H1 (cell line): ENCODE results near the gene RHOXF2. TPM values are rescaled to one million over a fixed set of nuclear protein-coding genes. Genes with fewer than 3 reads are reported as not detected.

Experiments
- CTCF ChIA-PET: fragments of 300-600 bp; sonication (Branson Sonifier 250); formaldehyde crosslinking; loops from one replicate; lab custom pipeline; 2021; ENCODE audit not compliant: partially characterized antibody; lab: Charles Lee
- POLR2A ChIA-PET: fragments of 300-600 bp; sonication (Branson Sonifier 250); formaldehyde crosslinking; loops from one replicate; lab custom pipeline; 2021; ENCODE audit warnings: inconsistent platforms; ENCODE audit not compliant: partially characterized antibody; lab: Charles Lee
- DNase-seq, 2 experiments: peaks; one replicate each; pipeline versions ENCODE4 v3.0.0 to v3.0.0-alpha.2; 2010 to 2022; ENCODE audit warnings: low spot score in 2 of 2, low read depth in 1 of 2, mixed read lengths in 1 of 2
- FAIRE-seq: peaks from 2 replicates; lab custom pipeline; 2011; peaks lifted over from hg19 to GRCh38; lab: Jason Lieb, UNC
- H2AFZ ChIP-seq: 2 replicates; pipeline ENCODE4 v1.8.1; 2012; ENCODE audit warnings: low read length, inconsistent platforms
- H2AK5ac ChIP-seq: 2 replicates; pipeline ENCODE4 v1.6.1; 2013; ENCODE audit warnings: low read depth, low read length
- H2BK120ac ChIP-seq: replicated peaks from 2 replicates; pipeline ENCODE3; 2013; ENCODE audit warnings: low read depth, low read length, inconsistent platforms
- H2BK12ac ChIP-seq: 2 replicates; pipeline ENCODE4 v1.6.1; 2013; ENCODE audit warnings: low read depth, low read length
- H2BK15ac ChIP-seq: 2 replicates; pipeline ENCODE4 v1.6.1; 2013; ENCODE audit warnings: low read length
- H2BK20ac ChIP-seq: 2 replicates; pipeline ENCODE4 v1.6.1; 2013; ENCODE audit warnings: low read length
- H2BK5ac ChIP-seq: 2 replicates; pipeline ENCODE4 v1.6.1; 2013; ENCODE audit warnings: low read depth, low read length
- H3K14ac ChIP-seq: 2 replicates; pipeline ENCODE4 v1.6.1; 2013; ENCODE audit warnings: inconsistent platforms; ENCODE audit not compliant: insufficient read length
- H3K18ac ChIP-seq: 2 replicates; pipeline ENCODE4 v1.6.1; 2013; ENCODE audit warnings: low read length; ENCODE audit errors: extremely low read depth
- H3K23ac ChIP-seq: 2 replicates; pipeline ENCODE4 v1.6.1; 2013; ENCODE audit warnings: inconsistent platforms; ENCODE audit not compliant: insufficient read length
- H3K23me2 ChIP-seq: 2 replicates; pipeline ENCODE4 v1.6.1; 2013; ENCODE audit warnings: low read depth, low read length
- H3K27ac ChIP-seq: 2 replicates; pipeline ENCODE4 v1.6.1; 2011; ENCODE audit warnings: low read depth, low read length, inconsistent platforms
- H3K27me3 ChIP-seq, 4 experiments: replicated peaks in 1 of 4; 1 replicate in 1 of 4; 2 replicates in 3 of 4; pipeline versions ENCODE4 v1.6.1 to v1.8.1; 2011 to 2013; ENCODE audit warnings: low read length in 3 of 4, mild to moderate bottlenecking in 3 of 4, inconsistent platforms in 2 of 4, mixed read lengths in 2 of 4, moderate library complexity in 1 of 4; ENCODE audit not compliant: control insufficient read depth in 3 of 4, insufficient read depth in 3 of 4; ENCODE audit errors: extremely low read depth in 1 of 4
- H3K36me3 ChIP-seq, 4 experiments: 2 replicates each; pipeline versions ENCODE4 v1.6.1 to v1.8.1; 2011 to 2013; ENCODE audit warnings: mild to moderate bottlenecking in 4 of 4, low read length in 3 of 4, moderate library complexity in 2 of 4, control low read depth in 1 of 4, inconsistent platforms in 1 of 4; ENCODE audit not compliant: insufficient read depth in 4 of 4, control insufficient read depth in 2 of 4
- H3K4ac ChIP-seq: replicated peaks from 2 replicates; pipeline ENCODE3; 2013; ENCODE audit warnings: low read length, low read depth, mixed read lengths, inconsistent platforms; ENCODE audit not compliant: insufficient read length
- H3K4me1 ChIP-seq, 4 experiments: replicated peaks in 1 of 4; 1 replicate in 1 of 4; 2 replicates in 3 of 4; pipeline versions ENCODE4 v1.6.1 to v1.8.1; 2011 to 2013; ENCODE audit warnings: low read length in 3 of 4, inconsistent platforms in 2 of 4, mixed read lengths in 1 of 4; ENCODE audit not compliant: insufficient read depth in 4 of 4, control insufficient read depth in 3 of 4
- H3K4me2 ChIP-seq, 2 experiments: 2 replicates each; pipeline versions ENCODE4 v1.6.1 to v1.8.1; 2011 to 2013; ENCODE audit warnings: low read depth in 2 of 2, low read length in 2 of 2, control low read depth in 1 of 2, inconsistent platforms in 1 of 2, mild to moderate bottlenecking in 1 of 2; ENCODE audit not compliant: insufficient read depth in 1 of 2
- H3K4me3 ChIP-seq, 4 experiments: fragments of 200-600, 300-600 bp in 1 of 4; sonication (generic), shearing (Covaris generic), sonication (Bioruptor Twin) in 1 of 4; 2 replicates each; pipeline versions ENCODE4 v1.5.1 to v1.8.1; 2011 to 2016; ENCODE audit warnings: low read length in 4 of 4, low read depth in 3 of 4, control low read depth in 2 of 4, inconsistent platforms in 2 of 4, mild to moderate bottlenecking in 2 of 4, mixed read lengths in 1 of 4, moderate library complexity in 1 of 4; ENCODE audit not compliant: insufficient read depth in 2 of 4; ENCODE audit errors: extremely low read depth in 1 of 4
- H3K56ac ChIP-seq: replicated peaks from 2 replicates; pipeline ENCODE3; 2013; ENCODE audit warnings: low read depth, mild to moderate bottlenecking, mixed read lengths, low read length, inconsistent platforms; ENCODE audit not compliant: insufficient read length
- H3K79me1 ChIP-seq: 2 replicates; pipeline ENCODE4 v1.6.1; 2013; ENCODE audit warnings: low read depth, low read length, control low read depth
- H3K79me2 ChIP-seq, 2 experiments: 2 replicates each; pipeline versions ENCODE4 v1.6.1 to v1.8.1; 2012 to 2013; ENCODE audit warnings: low read length in 2 of 2, mild to moderate bottlenecking in 2 of 2, inconsistent platforms in 1 of 2; ENCODE audit not compliant: insufficient read depth in 2 of 2, control insufficient read depth in 1 of 2
- H3K9ac ChIP-seq, 4 experiments: replicated peaks in 1 of 4; 1 replicate in 1 of 4; 2 replicates in 3 of 4; pipeline versions ENCODE4 v1.6.1 to v1.8.1; 2011 to 2013; ENCODE audit warnings: low read depth in 3 of 4, low read length in 3 of 4, control low read depth in 2 of 4, mild to moderate bottlenecking in 2 of 4, moderate library complexity in 2 of 4, inconsistent platforms in 1 of 4; ENCODE audit errors: extremely low read depth in 1 of 4
- H3K9me3 ChIP-seq, 2 experiments: 2 replicates each; pipeline versions ENCODE4 v1.6.1 to v1.8.1; 2012 to 2013; ENCODE audit warnings: mild to moderate bottlenecking in 2 of 2, moderate library complexity in 2 of 2, control low read depth in 1 of 2, inconsistent platforms in 1 of 2, low read depth in 1 of 2, low read length in 1 of 2, mixed read lengths in 1 of 2; ENCODE audit not compliant: insufficient read depth in 2 of 2
- H4K20me1 ChIP-seq, 2 experiments: replicated peaks in 1 of 2; 2 replicates each; pipeline versions ENCODE3 to v1.8.1; 2011 to 2013; ENCODE audit warnings: inconsistent platforms in 2 of 2, low read length in 2 of 2, mild to moderate bottlenecking in 1 of 2; ENCODE audit not compliant: insufficient read depth in 2 of 2, control insufficient read depth in 1 of 2
- H4K5ac ChIP-seq: 2 replicates; pipeline ENCODE4 v1.6.1; 2013; ENCODE audit warnings: low read length, low read depth, mixed read lengths, inconsistent platforms; ENCODE audit not compliant: insufficient read length
- H4K8ac ChIP-seq: 2 replicates; pipeline ENCODE4 v1.8.0; 2013; ENCODE audit warnings: mild to moderate bottlenecking, moderate library complexity, low read length, inconsistent platforms; ENCODE audit not compliant: insufficient read depth; ENCODE audit errors: extremely low read depth
- H4K91ac ChIP-seq: replicated peaks from 2 replicates; pipeline ENCODE3; 2013; ENCODE audit warnings: low read length, mixed read lengths, inconsistent platforms; ENCODE audit not compliant: insufficient read length
- BCL11A ChIP-seq, 2 experiments: IDR thresholded peaks; one replicate each; pipeline ENCODE4 v1.6.1; 2011; ENCODE audit warnings: low read depth in 2 of 2, low read length in 2 of 2, mild to moderate bottlenecking in 2 of 2
- CBX8 ChIP-seq: fragments of 300-800, 300-1000 bp; sonication (generic); IDR thresholded peaks from 2 replicates; pipeline ENCODE4 v1.7.1; 2016; ENCODE audit warnings: low read depth, low read length, borderline replicate concordance
- E2F6 ChIP-seq: IDR thresholded peaks from 2 replicates; pipeline ENCODE4 v1.6.1; 2012; ENCODE audit warnings: inconsistent platforms
- GABPA ChIP-seq: IDR thresholded peaks from 2 replicates; pipeline ENCODE4 v1.6.1; 2011; ENCODE audit warnings: mild to moderate bottlenecking, low read length, moderate library complexity, borderline replicate concordance; ENCODE audit not compliant: insufficient read depth
- SP4 ChIP-seq: IDR thresholded peaks from 2 replicates; pipeline ENCODE4 v1.6.1; 2012; ENCODE audit warnings: low read length, inconsistent platforms
- TCF12 ChIP-seq: IDR thresholded peaks from 2 replicates; pipeline ENCODE4 v1.6.1; 2011; ENCODE audit warnings: low read depth, mild to moderate bottlenecking, low read length
- WGBS, 2 experiments: shearing (Covaris generic) in 1 of 2; methylation state at CpG; one replicate each; pipeline versions ENCODE4 v1.1.6 to v1.1.7; 2013 to 2015; ENCODE audit warnings: low lambda C conversion rate in 2 of 2, mixed read lengths in 2 of 2, inconsistent platforms in 1 of 2, low coverage in 1 of 2, missing lambda C conversion rate in 1 of 2; ENCODE audit not compliant: insufficient replicate concordance in 2 of 2, insufficient coverage in 1 of 2, insufficient read length in 1 of 2; ENCODE audit errors: extremely low coverage in 1 of 2, missing lambda C conversion rate in 1 of 2; 5-methylcytosine and 5-hydroxymethylcytosine counted together
- polyA plus RNA-seq, 7 experiments: library from polyadenylated mRNA; depleted of rRNA in 3 of 7; stranded (reverse) in 5 of 7; unstranded in 2 of 7; fragments of >200 nt in 5 of 7; fragments of 200-250 nt in 2 of 7; gene quantifications; 1 replicate in 5 of 7; 2 replicates in 1 of 7; 4 replicates in 1 of 7; pipeline versions ENCODE4 v1.2.1 to v1.2.3, GENCODE V29; 2011 to 2013; ENCODE audit warnings: missing spikeins in 2 of 7, mixed read lengths in 2 of 7
- total RNA-seq: library from RNA; stranded (reverse); fragmentation: NEBNext Ultra II Directional; extraction: Animal tissue kit (Norgen Biotek cat#: 25700); gene quantifications from 2 replicates; pipeline ENCODE4 v1.2.1, GENCODE V29; 2021

The RHOXF2 gene
- total and polyA plus RNA-seq, 2 of the 8 experiments (the other 6 are each of a cell fraction or from before 2014, with no cell fraction given) = not detected

DNA sequence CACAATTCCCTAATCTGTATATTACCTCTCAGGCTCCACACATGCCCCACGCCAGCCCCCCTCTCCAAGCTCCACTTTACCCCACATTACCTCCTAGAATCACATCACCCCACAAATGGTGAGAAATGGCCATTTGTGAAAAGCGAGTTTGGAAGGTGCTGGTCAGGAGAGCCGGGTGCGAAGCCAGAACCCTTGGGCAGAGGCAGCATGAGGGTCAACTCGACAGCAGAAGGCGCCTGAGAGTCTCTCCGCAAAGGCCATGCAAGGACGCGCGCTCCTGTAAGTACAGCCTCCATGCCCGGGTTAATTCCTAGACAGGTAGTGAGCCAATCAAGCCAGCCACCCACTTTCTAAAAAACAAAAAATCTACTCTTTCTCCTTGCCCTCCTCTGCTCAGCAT, 42.4 kb downstream of the RHOXF2 start:
- no peak overlapping the region for H3K27ac ChIP-seq
- H2BK120ac ChIP-seq = no peak overlapping the region
- H3K4ac ChIP-seq = no peak overlapping the region
- no peak for FAIRE-seq
- H2BK5ac ChIP-seq = no peak overlapping the region
- H3K79me2 ChIP-seq = no peaks in the 10 kb centered on the region
- no peaks in the 10 kb centered on the region for H4K20me1 ChIP-seq
- no peak overlapping the region for H4K8ac ChIP-seq
- no peaks in the 10 kb centered on the region for H3K79me1 ChIP-seq
- no peaks in the 10 kb centered on the region for H3K23me2 ChIP-seq
- no peak overlapping the region for H3K4me2 ChIP-seq
- H3K36me3 ChIP-seq = no peaks in the 10 kb centered on the region
- no peak overlapping the region for H2AFZ ChIP-seq
- H3K4me1 ChIP-seq = no peaks in the 10 kb centered on the region
- no peaks in the 10 kb centered on the region for H3K27me3 ChIP-seq
- H4K5ac ChIP-seq = no peak overlapping the region
- no peak overlapping the region for H3K9ac ChIP-seq
- no peak for DNase-seq
- 83% methylated on average over 10 of the region's 11 CpGs; no CpG with 5 or more reads in 1 of the 2 experiments for WGBS, 2 experiments
- H3K9me3 ChIP-seq = no peaks in the 10 kb centered on the region
- H2BK20ac ChIP-seq = no peak overlapping the region
- H4K91ac ChIP-seq = no peak overlapping the region
- H2AK5ac ChIP-seq = no peak overlapping the region
- no peak overlapping the region for H3K4me3 ChIP-seq
- no peak overlapping the region for H2BK12ac ChIP-seq
- no peak overlapping the region for H3K14ac ChIP-seq
- ChIA-PET POLR2A (no interaction called here), CTCF (interaction anchor here (0.7 to 2.8 kb wide), 3 partner anchors 13 to 100 kb away, joined by 4 to 16 read pairs (median 4); no protein-coding TSS in a partner anchor)
- H3K56ac ChIP-seq = no peak overlapping the region
- no peak overlapping the region for H2BK15ac ChIP-seq
- no peak overlapping the region for H3K23ac ChIP-seq
- H3K18ac ChIP-seq = no peak overlapping the region
- TF ChIP-seq E2F6 (no peak), GABPA (no peak), BCL11A (IDR thresholded peaks at IDR 0.05; ENCODE audit: low read depth in 2 of 2, low read length in 2 of 2) (no peak), CBX8 (no peak), SP4 (no peak), TCF12 (no peak)
